Measurements from ENCODE around the gene LAMTOR1.

Gene LAMTOR1

GRCh38 chr11:72116019-72116755 lies 13.1 kb upstream of the LAMTOR1 start:
- DNase-seq, result no peak

GRCh38 chr11:72114570-72114969 lies 11.5 kb upstream of the LAMTOR1 start:
- DNase-seq, result no peak

GRCh38 chr11:72112978-72113808 lies 10.1 kb upstream of the LAMTOR1 start:
- DNase-seq, result no peak

- peak; percentile 99 for DNase-seq
Measured at GRCh38 chr11:72112143-72112977, 9.3 kb upstream of the LAMTOR1 start, which contains the start of gene ANAPC15. Gene ANAPC15 (minus strand): TSS chr11:72112695. CDS start chr11:72111276, 1,419 bp downstream.

GRCh38 chr11:72111300-72112142 lies 8.4 kb upstream of the LAMTOR1 start:
- no peak for DNase-seq

GRCh38 chr11:72105888-72106287 lies 2.8 kb upstream of the LAMTOR1 start, which contains the start of gene TOMT:
Gene TOMT (plus strand): TSS chr11:72105924. CDS start chr11:72105952, 28 bp downstream.
- no peak for DNase-seq

- no peak for DNase-seq
Measured at GRCh38 chr11:72103754-72104167, 664 bp upstream of the LAMTOR1 start.

GRCh38 chr11:72102631-72102945 lies 509 bp downstream of the LAMTOR1 start:
- DNase-seq, result no peak

- DNase-seq, result no peak
Measured at GRCh38 chr11:72102162-72102561, 935 bp downstream of the LAMTOR1 start.

GRCh38 chr11:72100462-72100861 lies 2.6 kb downstream of the LAMTOR1 start:
- no peak for DNase-seq

GRCh38 chr11:72100009-72100408 lies 3.1 kb downstream of the LAMTOR1 start:
- no peak for DNase-seq

- no peak for DNase-seq
Measured at GRCh38 chr11:72098741-72099140, 4.4 kb downstream of the LAMTOR1 start.

GRCh38 chr11:72091292-72091691 lies 11.8 kb downstream of the LAMTOR1 start:
- peak; percentile 83 for DNase-seq

GRCh38 chr11:72088076-72088808 lies 14.9 kb downstream of the LAMTOR1 start:
- DNase-seq, result no peak

- DNase-seq, result no peak
Measured at GRCh38 chr11:72085621-72086351, 17.3 kb downstream of the LAMTOR1 start.

GRCh38 chr11:72084965-72085364 lies 18.1 kb downstream of the LAMTOR1 start:
- no peak for DNase-seq

- no peak for DNase-seq
Measured at GRCh38 chr11:72084076-72084475, 19.0 kb downstream of the LAMTOR1 start.

- DNase-seq, result no peak
Measured at GRCh38 chr11:72083414-72083813, 19.7 kb downstream of the LAMTOR1 start.

- no peak for DNase-seq
Measured at GRCh38 chr11:72081821-72082453, 21.2 kb downstream of the LAMTOR1 start.

GRCh38 chr11:72081184-72081644 lies 21.9 kb downstream of the LAMTOR1 start:
- no peak for DNase-seq

Data from activated effector memory CD4-positive, alpha-beta T cell treated with anti-CD3 and anti-CD28 coated beads, Interleukin-2, amount 50 U/mL, for 16 hours (primary cell).